Fibroblast of lung (primary cell): ENCODE data around the gene CCDC78. TPM values are rescaled to one million over a fixed set of nuclear protein-coding genes. Genes with fewer than 3 reads are reported as not detected.

ENCODE experiments used
- DNase-seq, 2 donors: peaks; one replicate each; pipeline versions ENCODE4 v3.0.0 to v3.0.0-alpha.2; 2010; ENCODE audit warnings: low read depth in 2 of 2
- H2AFZ ChIP-seq: 2 replicates; pipeline ENCODE4 v1.5.1; 2012; ENCODE audit warnings: low read length, control low read depth, inconsistent platforms
- H3K27ac ChIP-seq: 2 replicates; pipeline ENCODE4 v1.5.1; 2011; ENCODE audit warnings: low read length, control low read depth; ENCODE audit not compliant: insufficient read depth
- H3K27me3 ChIP-seq: 2 replicates; pipeline ENCODE4 v1.5.1; 2011; ENCODE audit warnings: mild to moderate bottlenecking, low read length; ENCODE audit not compliant: control insufficient read depth, insufficient read depth
- H3K36me3 ChIP-seq: 2 replicates; pipeline ENCODE4 v1.5.1; 2011; ENCODE audit warnings: low read length; ENCODE audit not compliant: control insufficient read depth, insufficient read depth
- H3K4me1 ChIP-seq: 2 replicates; pipeline ENCODE4 v1.5.1; 2011; ENCODE audit warnings: low read length; ENCODE audit not compliant: control insufficient read depth, insufficient read depth; ENCODE audit errors: extremely low read depth
- H3K4me2 ChIP-seq: 2 replicates; pipeline ENCODE4 v1.5.1; 2011; ENCODE audit warnings: low read length, control low read depth; ENCODE audit not compliant: insufficient read depth; ENCODE audit errors: extremely low read depth
- H3K4me3 ChIP-seq, 4 experiments: fragments of 200-600 bp in 1 of 4; sonication (generic) in 1 of 4; replicated peaks in 1 of 4; 2 replicates each; pipeline ENCODE4 v1.5.1; 2011 to 2016; ENCODE audit warnings: low read length in 4 of 4, low read depth in 3 of 4, mild to moderate bottlenecking in 3 of 4, control low read depth in 2 of 4, inconsistent platforms in 1 of 4, mixed read lengths in 1 of 4; ENCODE audit not compliant: insufficient read depth in 1 of 4; ENCODE audit errors: control extremely low read depth in 1 of 4
- H3K79me2 ChIP-seq: 2 replicates; pipeline ENCODE4 v1.5.1; 2012; ENCODE audit warnings: mild to moderate bottlenecking, low read length, inconsistent platforms; ENCODE audit not compliant: control insufficient read depth, insufficient read depth
- H3K9ac ChIP-seq: 2 replicates; pipeline ENCODE4 v1.5.1; 2011; ENCODE audit warnings: mild to moderate bottlenecking, low read length, control low read depth; ENCODE audit not compliant: insufficient read depth
- H3K9me3 ChIP-seq: 2 replicates; pipeline ENCODE4 v1.5.1; 2012; ENCODE audit warnings: low read depth, low read length; ENCODE audit not compliant: control insufficient read depth, insufficient read depth
- H4K20me1 ChIP-seq: 2 replicates; pipeline ENCODE4 v1.5.1; 2011; ENCODE audit warnings: low read length; ENCODE audit not compliant: control insufficient read depth, insufficient read depth; ENCODE audit errors: extremely low read depth
- EZH2 ChIP-seq: IDR thresholded peaks from 2 replicates; pipeline ENCODE4 v1.5.1; 2012; ENCODE audit warnings: low read length, control low read depth, mild to moderate bottlenecking; ENCODE audit errors: missing control alignments
- polyA plus RNA-seq, 2 donors: library from polyadenylated mRNA; depleted of rRNA in 1 of 2; stranded (reverse) in 1 of 2; unstranded in 1 of 2; fragments of >200 nt; gene quantifications; 2 replicates each; pipeline ENCODE4 v1.2.1, GENCODE V29; 2011 to 2012; ENCODE audit warnings: missing spikeins in 1 of 2
- total RNA-seq: library from RNA; depleted of rRNA; stranded (reverse); fragments of >200 nt; gene quantifications from 2 replicates; pipeline ENCODE4 v1.2.1, GENCODE V29; 2014
- TF ChIP-seq, protein P1 (sequence below), 2 donors: IDR thresholded peaks in 1 of 2; conservative IDR thresholded peaks in 1 of 2; 1 replicate in 1 of 2; 2 replicates in 1 of 2; pipeline ENCODE4 v1.5.1; 2011 to 2012; ENCODE audit warnings: low read length in 2 of 2, control low read depth in 1 of 2, inconsistent platforms in 1 of 2, low read depth in 1 of 2, mild to moderate bottlenecking in 1 of 2

Gene CCDC78
- total and polyA plus RNA-seq, 2 donors (not counting 1 experiment from before 2014, with no cell fraction given): 0.50 to 1.8 TPM

DNA sequence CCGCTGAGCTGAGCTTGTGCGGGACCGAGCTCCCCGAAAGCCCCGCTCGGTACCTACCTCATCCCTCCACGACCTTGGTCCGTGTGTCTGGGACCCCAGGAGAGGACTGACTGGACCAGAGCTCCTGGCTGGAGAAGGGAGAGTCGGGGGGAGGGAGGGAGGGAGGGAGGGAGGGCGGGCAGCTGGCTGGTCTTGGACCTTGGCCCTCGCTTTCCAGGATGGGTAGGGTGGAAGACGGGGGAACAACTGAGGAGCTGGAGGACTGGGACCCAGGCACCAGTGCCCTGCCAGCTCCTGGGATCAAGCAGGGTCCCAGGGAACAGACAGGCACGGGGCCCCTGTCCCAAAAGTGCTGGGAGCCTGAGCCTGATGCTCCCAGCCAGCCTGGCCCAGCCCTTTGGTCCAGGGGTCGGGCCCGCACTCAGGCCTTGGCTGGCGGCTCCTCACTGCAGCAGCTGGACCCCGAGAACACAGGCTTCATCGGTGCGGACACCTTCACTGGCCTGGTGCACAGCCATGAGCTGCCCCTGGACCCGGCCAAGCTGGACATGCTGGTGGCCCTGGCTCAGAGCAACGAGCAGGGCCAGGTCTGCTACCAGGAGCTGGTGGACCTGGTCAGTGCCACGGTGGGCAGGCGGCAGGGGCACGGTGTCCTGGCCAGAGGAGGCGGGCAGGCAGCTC lies 50.2 kb downstream of the CCDC78 start:
- DNase-seq: no peak
- TF ChIP-seq EZH2: no peak
- TF ChIP-seq, protein P1, sequence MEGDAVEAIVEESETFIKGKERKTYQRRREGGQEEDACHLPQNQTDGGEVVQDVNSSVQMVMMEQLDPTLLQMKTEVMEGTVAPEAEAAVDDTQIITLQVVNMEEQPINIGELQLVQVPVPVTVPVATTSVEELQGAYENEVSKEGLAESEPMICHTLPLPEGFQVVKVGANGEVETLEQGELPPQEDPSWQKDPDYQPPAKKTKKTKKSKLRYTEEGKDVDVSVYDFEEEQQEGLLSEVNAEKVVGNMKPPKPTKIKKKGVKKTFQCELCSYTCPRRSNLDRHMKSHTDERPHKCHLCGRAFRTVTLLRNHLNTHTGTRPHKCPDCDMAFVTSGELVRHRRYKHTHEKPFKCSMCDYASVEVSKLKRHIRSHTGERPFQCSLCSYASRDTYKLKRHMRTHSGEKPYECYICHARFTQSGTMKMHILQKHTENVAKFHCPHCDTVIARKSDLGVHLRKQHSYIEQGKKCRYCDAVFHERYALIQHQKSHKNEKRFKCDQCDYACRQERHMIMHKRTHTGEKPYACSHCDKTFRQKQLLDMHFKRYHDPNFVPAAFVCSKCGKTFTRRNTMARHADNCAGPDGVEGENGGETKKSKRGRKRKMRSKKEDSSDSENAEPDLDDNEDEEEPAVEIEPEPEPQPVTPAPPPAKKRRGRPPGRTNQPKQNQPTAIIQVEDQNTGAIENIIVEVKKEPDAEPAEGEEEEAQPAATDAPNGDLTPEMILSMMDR (conservative IDR thresholded peaks at IDR 0.05 in 1 of 2, IDR thresholded peaks at IDR 0.05 in 1 of 2; ENCODE audit: low read depth in 1 of 2, low read length in 2 of 2): no peak
- peaks cover 19% of the 10 kb centered on the region for H3K36me3 ChIP-seq

DNA sequence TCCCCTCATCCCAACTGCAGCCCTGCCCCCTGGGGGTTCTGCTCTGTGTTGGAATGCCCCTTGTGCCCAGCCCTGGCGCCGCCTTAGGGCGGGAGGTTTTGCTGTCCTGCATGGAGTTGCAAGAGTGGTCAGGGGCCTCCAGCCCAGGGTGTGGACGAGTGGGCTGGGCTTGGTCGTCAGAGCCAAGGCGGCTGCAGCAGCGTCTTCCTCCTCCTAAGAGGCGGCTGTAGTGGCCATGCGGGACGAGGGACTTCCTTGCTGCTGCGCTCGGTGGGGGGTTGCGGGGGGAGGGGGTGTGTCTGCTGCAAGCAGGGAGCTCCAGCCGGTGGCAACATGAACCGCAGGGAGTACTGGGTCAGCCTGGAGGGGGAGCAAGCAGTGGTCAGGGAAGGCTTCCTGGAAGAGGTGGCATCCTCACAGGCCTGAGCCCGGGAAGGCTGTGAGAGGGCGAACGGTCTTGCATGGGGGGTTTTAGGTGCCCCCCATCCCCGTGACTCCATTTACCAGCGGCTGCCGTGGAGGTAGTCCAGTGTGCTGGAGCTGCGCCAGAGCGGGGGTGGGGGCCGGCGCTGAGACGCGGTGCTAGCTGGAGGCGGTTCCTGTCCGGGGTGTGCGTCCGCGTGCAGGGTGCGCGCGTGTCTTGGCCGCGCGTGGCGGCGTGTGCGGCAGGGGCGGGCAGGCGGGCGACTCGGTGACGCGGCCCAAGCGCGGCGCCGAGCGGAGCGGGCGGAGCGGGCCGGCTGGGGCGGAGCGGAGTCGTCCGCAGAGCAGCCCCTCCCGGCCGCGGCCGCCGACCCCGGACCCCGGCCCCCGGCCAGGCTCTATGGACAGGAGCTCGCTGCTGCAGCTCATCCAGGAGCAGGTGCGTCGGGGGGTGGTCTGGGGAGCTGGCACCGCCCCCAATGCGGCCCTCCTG lies 51.0 kb downstream of the CCDC78 start, which contains the start of gene RHBDL1:
Gene RHBDL1, plus strand, starts transcription at position 704 of the 916 bp plus-strand sequence. Its CDS starts 120 bp downstream, at position 824.
- Histone ChIP-seq H3K9ac (no peak within 1 kb of the TSS), H3K27ac (no peak within 1 kb of the TSS), H3K36me3 (peaks cover 27% of the 10 kb centered on the region), H2AFZ (no peak within 1 kb of the TSS), H3K4me3 (peak within 1 kb of the TSS; percentile 20 to 57 (median 23)), H3K4me2 (peak within 1 kb of the TSS; percentile 71), H4K20me1 (no peaks in the 10 kb centered on the region), H3K4me1 (peaks cover 5% of the 10 kb centered on the region), H3K9me3 (no peaks in the 10 kb centered on the region), H3K27me3 (no peaks in the 10 kb centered on the region), H3K79me2 (peaks cover 2% of the 10 kb centered on the region)
- DNase-seq: peak; percentile 51 to 52
- TF ChIP-seq, protein P1 (conservative IDR thresholded peaks at IDR 0.05 in 1 of 2, IDR thresholded peaks at IDR 0.05 in 1 of 2; ENCODE audit: low read depth in 1 of 2, low read length in 2 of 2): no peak
- no peak for TF ChIP-seq EZH2

More for the DNA sequence above, 50.2 kb downstream of the CCDC78 start:
- H3K27me3 ChIP-seq: no peaks in the 10 kb centered on the region
- peak overlapping the region in 3 of 4 experiments; percentile 15 to 57 (median 25) for H3K4me3 ChIP-seq
- peak overlapping the region; percentile 71 for H3K4me2 ChIP-seq
- no peak overlapping the region for H3K27ac ChIP-seq
- no peaks in the 10 kb centered on the region for H3K9me3 ChIP-seq
- no peaks in the 10 kb centered on the region for H4K20me1 ChIP-seq
- H3K9ac ChIP-seq: no peak overlapping the region
- H2AFZ ChIP-seq: no peak overlapping the region
- H3K79me2 ChIP-seq: peaks cover 4% of the 10 kb centered on the region
- H3K4me1 ChIP-seq: peaks cover 6% of the 10 kb centered on the region
